ENCODE measurements around the gene GPATCH3.

The GPATCH3 gene

DNA sequence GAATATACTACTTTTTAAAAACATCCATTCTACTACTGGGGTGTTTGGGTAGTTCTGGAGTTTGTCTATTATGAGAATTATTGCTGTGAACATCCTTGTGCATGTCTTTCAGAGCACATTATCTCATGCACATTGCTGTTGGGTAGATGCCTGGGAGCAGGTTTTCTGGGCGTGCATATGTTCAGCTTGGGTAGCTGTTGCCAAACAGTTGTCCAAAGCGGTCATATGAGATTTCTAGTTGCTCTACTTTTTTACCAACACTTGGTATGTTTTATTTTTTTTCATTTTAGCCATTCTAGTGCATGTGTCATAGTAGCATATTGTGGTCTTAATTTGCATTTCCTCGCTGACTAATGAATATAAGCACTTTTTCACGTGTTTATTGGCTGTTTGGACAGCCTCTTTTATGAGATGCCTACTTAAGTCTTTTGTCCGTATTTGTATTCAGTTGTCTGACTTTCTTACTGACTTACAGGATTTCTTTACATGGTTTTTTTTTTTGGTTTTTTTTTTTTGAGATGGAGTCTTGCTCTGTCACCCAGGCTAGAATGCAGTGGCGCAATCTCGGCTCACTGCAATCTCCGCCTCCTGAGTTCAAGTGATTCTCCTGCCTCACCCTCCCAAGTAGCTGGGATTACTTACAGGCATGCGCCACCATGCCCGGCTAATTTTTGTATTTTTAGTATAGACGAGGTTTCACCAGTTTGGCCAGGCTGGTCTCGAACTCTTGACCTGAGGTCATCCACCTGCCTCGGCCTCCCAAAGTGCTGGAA lies 55.7 kb downstream of the GPATCH3 start:
- no peaks in the 10 kb centered on the region for H3K27me3 ChIP-seq
- no peaks in the 10 kb centered on the region for H3K36me3 ChIP-seq
- no peak for TF ChIP-seq CTCF (IDR thresholded peaks at IDR 0.05; ENCODE audit: low read depth, low read length)
- H3K9me3 ChIP-seq: no peaks in the 10 kb centered on the region
- H3K4me1 ChIP-seq: no peaks in the 10 kb centered on the region
- H3K4me3 ChIP-seq (ENCODE audit: low read depth, low read length): no peak overlapping the region
- DNase-seq: no peak
